Peyer's patch (tissue), 4 donors: ENCODE results near the gene FA2H.

Experiments used
- CTCF ChIP-seq, 6 experiments: fragments of 450-650 bp in 4 of 6; fragments of 200-600 bp in 2 of 6; sonication (generic) in 1 of 6; IDR thresholded peaks; one replicate each; pipeline ENCODE4 v1.5.1; 2017 to 2019; ENCODE audit warnings: antibody characterized with exemption in 6 of 6, mild to moderate bottlenecking in 3 of 6, moderate library complexity in 1 of 6
- POLR2A ChIP-seq, 2 donors: fragments of 450-650 bp; IDR thresholded peaks; one replicate each; pipeline ENCODE4 v1.5.1; 2017; ENCODE audit warnings: antibody characterized with exemption in 2 of 2, mild to moderate bottlenecking in 2 of 2, moderate library complexity in 2 of 2

- no peak for TF ChIP-seq CTCF (IDR thresholded peaks at IDR 0.05)
- no peak for TF ChIP-seq POLR2A (IDR thresholded peaks at IDR 0.05)
Observed at GRCh38 chr16:74753180-74753579, 21.4 kb downstream of the FA2H start.
